ENCODE results near the gene DNAJC12. TPM values are rescaled to one million over a fixed set of nuclear protein-coding genes. Genes with fewer than 3 reads are reported as not detected.

DNAJC12 gene
- total and polyA plus RNA-seq, 8 donors = 8.7 to 35.5 (median 20.6) TPM

- Histone ChIP-seq H3K36me3 (no peaks in the 10 kb centered on the region), H3K4me1 (no peaks in the 10 kb centered on the region), H3K27ac (no peak overlapping the region), H3K27me3 (no peaks in the 10 kb centered on the region), H3K4me3 (no peak overlapping the region), H3K9me3 (no peaks in the 10 kb centered on the region)
- FAIRE-seq (no peak), DNase-seq (no peak), ATAC-seq (peak in 1 of 4 donors; percentile 25)
- intact Hi-C loops (cut with DNase I) = loop anchor here in 1 of 3 donors (5.0 kb wide), 1 partner anchor 293 kb away; no protein-coding TSS in a partner anchor
- TF ChIP-seq, protein P1, sequence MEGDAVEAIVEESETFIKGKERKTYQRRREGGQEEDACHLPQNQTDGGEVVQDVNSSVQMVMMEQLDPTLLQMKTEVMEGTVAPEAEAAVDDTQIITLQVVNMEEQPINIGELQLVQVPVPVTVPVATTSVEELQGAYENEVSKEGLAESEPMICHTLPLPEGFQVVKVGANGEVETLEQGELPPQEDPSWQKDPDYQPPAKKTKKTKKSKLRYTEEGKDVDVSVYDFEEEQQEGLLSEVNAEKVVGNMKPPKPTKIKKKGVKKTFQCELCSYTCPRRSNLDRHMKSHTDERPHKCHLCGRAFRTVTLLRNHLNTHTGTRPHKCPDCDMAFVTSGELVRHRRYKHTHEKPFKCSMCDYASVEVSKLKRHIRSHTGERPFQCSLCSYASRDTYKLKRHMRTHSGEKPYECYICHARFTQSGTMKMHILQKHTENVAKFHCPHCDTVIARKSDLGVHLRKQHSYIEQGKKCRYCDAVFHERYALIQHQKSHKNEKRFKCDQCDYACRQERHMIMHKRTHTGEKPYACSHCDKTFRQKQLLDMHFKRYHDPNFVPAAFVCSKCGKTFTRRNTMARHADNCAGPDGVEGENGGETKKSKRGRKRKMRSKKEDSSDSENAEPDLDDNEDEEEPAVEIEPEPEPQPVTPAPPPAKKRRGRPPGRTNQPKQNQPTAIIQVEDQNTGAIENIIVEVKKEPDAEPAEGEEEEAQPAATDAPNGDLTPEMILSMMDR (IDR thresholded peaks at IDR 0.05) = no peak
- WGBS, 2 donors = 83 to 95% methylated on average over 10 of the region's 10 CpGs
Observed at GRCh38 chr10:67864607-67865371, 26.8 kb upstream of the DNAJC12 start.

- intact Hi-C loops (cut with DNase I) = loop anchor here in 1 of 3 donors (5.0 kb wide), 1 partner anchor 294 kb away; no protein-coding TSS in a partner anchor
- WGBS, 2 donors = 72 to 82% methylated on average over 2 of the region's 2 CpGs
- Histone ChIP-seq H3K27me3 (no peaks in the 10 kb centered on the region), H3K27ac (no peak overlapping the region), H3K9me3 (no peaks in the 10 kb centered on the region), H3K4me1 (no peaks in the 10 kb centered on the region), H3K4me3 (no peak overlapping the region), H3K36me3 (no peaks in the 10 kb centered on the region)
- TF ChIP-seq, protein P1 (IDR thresholded peaks at IDR 0.05) = no peak
- no peak for FAIRE-seq
- DNase-seq = no peak
- ATAC-seq = no peak
Observed at GRCh38 chr10:67863094-67863493, 25.1 kb upstream of the DNAJC12 start.

DNA sequence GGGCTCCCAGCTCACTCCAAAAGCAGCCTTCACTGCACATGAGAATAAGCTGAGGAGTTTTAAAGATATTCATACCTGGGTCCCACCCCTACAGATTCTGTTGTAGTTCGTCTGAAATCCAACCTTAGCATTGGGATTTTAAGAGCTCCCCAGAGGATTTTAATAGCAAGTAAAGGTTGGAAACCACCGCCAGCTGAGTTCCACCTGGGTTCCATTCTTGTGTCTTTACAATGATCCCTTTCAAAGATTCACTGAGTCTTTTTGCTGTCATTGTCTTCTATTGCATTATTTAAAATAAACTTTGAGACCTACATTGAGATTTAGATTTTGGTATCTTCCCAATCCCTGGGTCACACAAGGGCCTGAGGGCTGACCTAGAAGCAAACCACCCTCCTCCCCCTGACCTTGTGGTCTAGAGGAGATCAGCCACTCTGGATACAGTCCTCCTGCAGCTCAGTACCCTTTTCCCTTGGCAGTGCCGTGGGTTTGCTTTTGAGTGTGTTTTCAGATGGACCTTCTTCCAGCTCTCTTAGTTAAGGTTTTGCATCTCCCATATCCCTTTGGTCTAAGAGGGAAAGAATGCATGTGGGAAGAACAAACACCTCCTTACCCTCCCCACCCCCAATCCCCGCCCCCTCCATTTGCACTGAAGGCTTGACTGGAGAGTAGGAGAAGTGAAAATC is 23.9 kb upstream of the DNAJC12 start:
- FAIRE-seq (no peak), DNase-seq (no peak), ATAC-seq (no peak)
- H3K27ac ChIP-seq = no peak overlapping the region
- TF ChIP-seq, protein P1 (IDR thresholded peaks at IDR 0.05) = no peak
- 71 to 75% methylated on average over 4 of the region's 4 CpGs for WGBS, 2 donors
- no peaks in the 10 kb centered on the region for H3K9me3 ChIP-seq
- H3K27me3 ChIP-seq = no peaks in the 10 kb centered on the region
- intact Hi-C loops (cut with DNase I) = loop anchor here in 1 of 3 donors (5.0 kb wide), 1 partner anchor 295 kb away; no protein-coding TSS in a partner anchor
- no peaks in the 10 kb centered on the region for H3K4me1 ChIP-seq
- H3K36me3 ChIP-seq = no peaks in the 10 kb centered on the region
- H3K4me3 ChIP-seq = no peak overlapping the region

DNA sequence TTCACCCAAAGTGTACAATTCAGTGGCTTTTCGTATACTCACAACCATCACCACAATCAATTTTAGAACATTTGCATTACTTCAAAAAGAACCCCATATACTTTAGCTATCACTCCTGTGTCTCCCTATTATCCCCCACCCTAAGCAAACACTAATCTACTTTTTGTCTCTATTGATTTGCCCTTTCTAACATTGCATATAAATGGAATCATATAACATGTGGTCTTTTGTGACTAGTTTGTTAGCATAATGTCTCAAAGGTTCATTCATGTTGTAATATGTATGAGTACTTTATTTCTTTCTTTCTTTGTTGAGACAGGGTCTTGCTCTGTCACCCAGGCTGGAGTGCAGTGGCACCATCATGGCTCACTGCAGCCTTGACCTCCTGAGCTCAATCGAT is 21.0 kb upstream of the DNAJC12 start:
- H3K4me1 ChIP-seq = no peaks in the 10 kb centered on the region
- no peaks in the 10 kb centered on the region for H3K36me3 ChIP-seq
- ATAC-seq (no peak), DNase-seq (no peak), FAIRE-seq (no peak)
- no peaks in the 10 kb centered on the region for H3K9me3 ChIP-seq
- H3K4me3 ChIP-seq = no peak overlapping the region
- 83 to 92% methylated on average over 2 of the region's 2 CpGs for WGBS, 2 donors
- TF ChIP-seq, protein P1 (IDR thresholded peaks at IDR 0.05) = no peak
- H3K27ac ChIP-seq = no peak overlapping the region
- intact Hi-C loops (cut with DNase I) = loop anchor here in 1 of 3 donors (10.0 kb wide), 1 partner anchor 296 kb away; no protein-coding TSS in a partner anchor
- H3K27me3 ChIP-seq = no peaks in the 10 kb centered on the region

All from pancreas (tissue), 10 donors.